ENCODE measurements around the gene WNT6. TPM values are rescaled to one million over a fixed set of nuclear protein-coding genes. Genes with fewer than 3 reads are reported as not detected.

Gene WNT6
- total RNA-seq, 1 experiment from 2014 or later, result not detected

- DNase-seq (ENCODE audit: extremely low read depth, low read depth), result no peak
These were observed 30.3 kb downstream of the WNT6 start for GRCh38 chr2:218889937-218890336.

DNA sequence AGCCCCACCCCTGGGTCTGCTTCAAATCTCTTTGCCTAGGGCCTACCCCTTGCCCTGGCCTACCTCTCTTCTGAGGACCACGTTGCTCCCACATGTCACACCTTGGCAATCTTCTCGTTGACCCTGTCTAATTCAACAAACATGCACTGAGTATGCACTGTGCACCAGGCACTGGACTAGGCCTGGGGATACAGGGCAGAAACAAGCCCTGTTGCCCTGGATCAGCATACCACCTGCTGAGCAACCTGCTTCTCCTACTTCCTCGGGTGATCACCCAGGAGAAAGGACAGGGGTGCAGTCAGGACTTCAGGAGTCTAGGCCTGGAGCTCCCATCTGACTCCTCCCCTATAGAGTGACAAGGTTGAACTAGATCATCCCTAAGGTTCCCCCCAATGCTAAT is 30.8 kb downstream of the WNT6 start:
- no peak for DNase-seq (ENCODE audit: extremely low read depth, low read depth)

DNA sequence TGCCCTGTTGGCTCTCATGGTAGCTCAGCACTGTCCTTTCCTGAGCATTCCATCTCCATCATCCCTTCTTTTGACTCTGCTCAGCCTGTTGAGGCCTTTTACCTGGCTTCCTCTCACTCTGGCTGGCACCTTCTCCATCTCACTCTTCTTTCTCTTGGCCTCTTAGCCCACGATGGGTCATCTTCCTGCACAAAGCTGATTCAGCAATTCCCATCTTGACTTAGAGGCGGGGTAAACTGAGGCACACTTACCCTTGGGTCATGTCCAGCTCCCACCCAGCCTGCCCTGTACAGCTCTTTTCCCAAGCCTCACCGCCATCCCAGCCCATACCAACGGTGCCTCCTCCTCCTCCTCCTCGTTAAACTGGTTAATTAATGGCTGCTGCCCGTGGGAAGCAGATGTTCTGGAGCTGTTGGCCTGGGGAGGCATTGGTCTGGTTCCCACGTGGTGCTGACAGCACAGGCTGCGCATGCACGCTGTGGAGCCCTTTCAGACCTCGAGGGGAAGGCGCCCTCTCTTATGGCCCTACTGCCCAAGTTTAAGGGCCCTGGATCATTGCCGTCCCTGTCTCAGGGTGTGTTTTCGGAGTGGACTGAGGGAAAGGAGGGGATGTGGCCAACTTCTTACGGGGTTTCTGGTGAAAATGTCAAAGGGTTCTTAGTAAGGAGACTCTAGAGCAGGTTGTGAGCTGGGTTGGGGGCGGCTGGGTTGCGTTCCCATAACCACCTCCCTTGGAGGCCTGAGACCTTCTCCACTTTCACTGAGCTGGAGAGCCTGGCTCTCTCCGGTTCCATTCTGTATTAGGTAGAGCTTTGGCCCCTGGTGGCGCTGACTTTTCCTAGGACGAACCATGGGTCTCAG is 31.9 kb downstream of the WNT6 start:
- DNase-seq (ENCODE audit: extremely low read depth, low read depth), result no peak

- peak; percentile 67 for DNase-seq (ENCODE audit: extremely low read depth, low read depth)
These were observed 33.2 kb downstream of the WNT6 start for GRCh38 chr2:218892693-218893348.

- no peak for DNase-seq (ENCODE audit: extremely low read depth, low read depth)
These were observed 33.9 kb downstream of the WNT6 start for GRCh38 chr2:218893349-218894150.

- no peak for DNase-seq (ENCODE audit: extremely low read depth, low read depth)
These were observed 34.7 kb downstream of the WNT6 start for GRCh38 chr2:218894151-218894879.

DNA sequence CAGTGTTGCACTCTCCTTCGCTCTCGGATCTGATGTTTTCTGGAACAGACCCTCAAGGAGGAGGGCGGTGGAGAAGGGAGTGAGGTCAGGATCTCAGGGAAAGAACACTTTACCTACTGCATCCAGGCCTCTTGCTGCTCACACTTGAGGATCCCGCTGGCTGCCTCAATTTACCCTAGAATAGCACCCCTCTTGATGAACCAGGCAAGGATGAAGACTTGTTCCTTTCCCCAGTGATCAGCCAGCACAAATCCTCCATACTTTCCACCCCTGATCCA is 35.2 kb downstream of the WNT6 start:
- no peak for DNase-seq (ENCODE audit: extremely low read depth, low read depth)

DNA sequence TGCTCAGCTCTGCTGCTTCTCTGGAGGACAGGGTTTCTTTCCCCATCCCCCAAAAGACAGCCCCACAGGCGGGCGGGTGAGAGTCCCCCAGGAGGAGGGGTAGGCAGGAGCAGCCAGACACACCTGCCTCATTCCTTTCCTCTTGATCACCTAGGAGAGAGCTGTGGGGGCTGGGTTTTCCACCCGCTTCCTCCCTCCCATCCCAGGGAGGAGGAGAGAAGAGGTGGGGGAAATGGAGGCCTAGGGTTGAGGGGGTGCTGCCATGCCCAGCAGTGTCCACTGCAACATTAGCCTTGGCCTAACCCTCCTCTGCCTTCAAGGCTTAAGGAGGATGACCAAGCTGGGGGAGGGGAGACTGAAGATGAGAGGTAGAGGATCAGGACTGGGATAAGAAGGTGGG is 35.7 kb downstream of the WNT6 start:
- no peak for DNase-seq (ENCODE audit: extremely low read depth, low read depth)

GRCh38 chr2:218895759-218896500 is 36.3 kb downstream of the WNT6 start:
- DNase-seq (ENCODE audit: extremely low read depth, low read depth), result no peak

DNA sequence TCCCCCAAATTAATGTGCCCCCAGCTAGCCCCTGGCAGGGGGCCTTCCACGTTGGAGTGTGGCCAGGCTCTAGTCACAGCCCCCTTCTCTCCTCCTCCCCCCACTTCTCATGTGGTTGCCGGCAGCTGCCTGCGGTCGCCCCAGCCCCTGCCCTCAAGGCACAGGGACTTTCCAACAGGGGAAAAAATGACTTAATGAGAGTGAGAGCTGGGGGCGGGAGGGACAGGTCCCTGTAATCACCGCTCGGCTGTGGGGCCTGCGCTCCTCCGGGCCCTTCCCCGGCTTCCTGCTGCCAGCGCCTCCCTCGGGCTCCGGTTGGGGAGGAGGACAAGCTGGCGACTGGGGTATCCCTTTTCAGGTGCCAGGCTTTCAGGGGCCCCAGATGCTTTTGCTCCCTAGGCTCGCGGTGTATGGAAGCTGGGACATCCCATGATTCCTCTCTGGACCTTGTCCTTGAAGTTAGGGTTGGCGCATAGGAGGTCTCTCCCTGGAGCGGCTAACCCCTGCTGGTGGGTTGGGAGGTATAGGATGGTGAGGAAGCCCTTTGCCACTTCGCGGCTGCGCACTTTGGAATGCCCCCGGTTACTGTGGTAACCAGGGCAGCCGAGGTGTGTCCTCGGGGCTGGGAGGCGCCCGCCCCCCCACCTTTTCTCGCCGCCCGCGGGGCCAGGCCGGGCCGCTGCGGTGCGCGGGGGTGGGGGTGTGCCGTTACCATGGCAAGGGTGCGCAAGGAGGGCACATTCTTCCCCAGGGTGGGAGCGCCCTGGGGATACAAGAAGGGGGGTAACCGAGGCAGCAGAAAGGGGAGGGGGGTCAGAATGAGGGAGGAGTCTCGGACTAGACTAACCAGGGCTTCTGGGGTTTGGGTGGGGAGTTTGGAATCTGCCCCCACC is 37.1 kb downstream of the WNT6 start:
- DNase-seq (ENCODE audit: extremely low read depth, low read depth), result no peak

DNA sequence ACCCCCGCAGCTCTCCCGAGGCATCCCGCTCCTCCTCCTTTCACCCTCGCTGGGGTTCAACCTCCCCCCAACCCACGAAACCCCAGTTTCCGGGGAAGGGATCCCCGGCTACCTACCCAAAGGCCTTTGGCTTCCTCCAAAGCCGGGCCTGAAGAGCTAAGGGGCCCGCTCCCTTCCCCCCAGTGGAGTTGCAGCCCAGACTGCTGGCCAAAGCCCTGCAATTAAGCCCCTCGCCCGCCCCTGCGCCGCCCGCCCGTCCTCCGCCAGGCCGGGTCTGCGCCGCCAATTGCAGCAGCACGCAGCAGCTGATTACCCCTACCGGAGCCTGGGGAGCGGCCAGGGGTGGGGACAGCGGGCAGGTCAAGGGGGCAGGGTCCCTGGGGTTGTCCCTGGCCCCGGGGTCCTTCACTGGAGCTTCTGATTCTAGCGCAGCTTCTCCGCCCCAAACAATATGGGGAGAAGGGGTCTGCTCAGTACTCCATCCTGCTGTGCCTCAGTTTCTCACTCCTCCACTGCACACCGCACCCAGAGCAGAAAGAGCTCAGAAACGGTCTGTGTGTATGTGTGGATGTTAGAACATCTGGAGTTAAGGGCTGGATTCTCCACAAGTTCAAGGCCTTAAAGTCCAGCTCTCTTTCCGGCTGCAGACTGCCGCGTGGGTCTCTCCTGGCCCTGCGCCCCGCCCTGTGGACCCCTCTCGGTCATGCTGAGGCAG is 37.9 kb downstream of the WNT6 start:
- no peak for DNase-seq (ENCODE audit: extremely low read depth, low read depth)

DNA sequence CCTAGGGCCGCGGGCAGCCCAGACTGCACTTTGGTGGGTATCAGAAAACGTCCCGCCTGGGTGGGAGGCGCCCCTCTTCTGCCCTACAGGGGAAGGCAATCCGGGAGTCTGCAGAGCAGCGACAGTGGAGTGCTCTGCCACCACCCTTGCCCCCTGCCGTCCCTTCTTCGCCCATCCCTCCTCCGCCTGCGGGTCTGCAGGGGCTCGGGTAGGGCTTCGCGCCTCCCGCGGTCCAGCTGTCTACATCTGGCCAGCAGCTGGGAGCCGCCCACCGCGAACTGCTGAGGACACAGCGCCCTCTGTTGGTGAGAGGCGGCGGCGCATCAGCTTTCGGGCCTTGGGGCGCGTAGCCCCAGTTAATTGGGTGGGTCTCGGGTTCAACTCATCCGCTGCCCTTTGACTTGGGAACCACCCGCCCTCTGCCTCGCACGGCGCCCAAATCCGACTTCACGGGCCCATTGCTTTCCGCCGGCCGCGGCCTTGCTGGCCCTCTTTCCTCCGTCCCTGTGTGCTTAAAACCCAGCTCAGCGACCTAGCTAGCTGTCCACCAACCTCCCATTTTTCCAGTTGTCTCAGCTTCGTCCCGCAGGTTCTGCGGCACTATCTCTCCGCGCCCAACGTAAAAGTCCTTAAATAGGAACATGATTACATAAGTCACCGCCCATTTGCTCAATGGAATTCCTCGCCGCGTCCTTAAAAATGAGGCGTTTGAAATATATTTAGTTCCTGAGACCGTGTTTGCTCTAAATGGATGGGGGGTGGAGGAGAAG is 38.7 kb downstream of the WNT6 start:
- peak; percentile 39 for DNase-seq (ENCODE audit: extremely low read depth, low read depth)

DNA sequence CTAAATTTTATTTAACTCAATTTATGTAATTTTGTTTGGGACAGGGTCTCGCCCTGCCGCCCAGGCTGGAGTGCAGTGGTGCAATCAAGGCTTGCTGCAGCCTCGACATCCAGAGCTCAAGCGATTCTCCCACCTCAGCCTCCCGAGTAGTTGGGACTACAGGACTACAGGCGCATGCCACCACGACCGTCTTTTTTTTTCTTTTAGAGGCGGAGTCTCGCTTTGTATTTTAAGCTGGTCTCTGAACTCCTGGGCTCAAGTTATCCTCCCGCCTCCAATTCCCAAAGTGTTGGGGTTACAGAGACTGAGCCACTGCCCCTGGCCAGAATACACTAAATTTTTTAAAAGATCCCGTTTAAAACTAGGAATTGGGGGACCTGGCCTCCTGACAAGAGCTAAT is 39.5 kb downstream of the WNT6 start:
- no peak for DNase-seq (ENCODE audit: extremely low read depth, low read depth)

DNA sequence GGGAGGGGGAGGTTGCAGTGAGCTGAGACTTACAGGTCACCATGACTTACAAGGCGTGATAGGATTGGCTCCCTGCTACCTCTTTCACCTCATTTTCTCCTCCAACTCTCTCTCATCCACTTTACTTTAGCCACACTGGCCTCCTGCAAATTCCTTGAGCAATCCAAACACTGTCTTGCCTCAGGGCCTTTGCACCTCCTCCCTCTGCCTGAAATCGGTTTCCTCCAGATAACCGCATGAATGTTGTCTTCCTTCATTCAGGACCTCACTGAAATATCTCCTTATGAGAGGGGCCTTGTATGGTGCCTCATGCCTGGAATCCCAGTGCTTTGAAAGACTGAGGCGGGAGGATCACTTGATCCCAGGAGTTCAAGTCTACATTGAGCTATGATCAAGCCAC is 42.8 kb downstream of the WNT6 start:
- no peak for DNase-seq (ENCODE audit: extremely low read depth, low read depth)

DNA sequence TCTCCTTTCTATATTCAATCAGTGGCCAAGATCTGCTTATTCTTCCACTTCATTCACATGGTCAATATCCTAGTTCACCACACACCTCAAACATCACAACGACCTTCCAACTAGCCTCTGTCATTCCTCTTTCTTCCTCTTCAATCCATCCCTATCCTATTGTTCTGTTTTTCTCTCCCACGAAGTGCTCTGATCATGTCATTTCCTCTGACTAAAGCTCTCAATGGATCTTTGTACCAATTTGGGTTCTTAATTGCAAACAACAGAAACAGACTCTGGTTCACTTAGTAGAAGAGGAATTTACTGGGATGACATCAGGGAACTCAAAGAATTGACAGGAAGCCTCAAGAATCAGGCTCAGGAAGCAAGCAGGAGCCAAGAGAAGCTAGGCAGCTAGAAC is 44.6 kb downstream of the WNT6 start:
- DNase-seq (ENCODE audit: extremely low read depth, low read depth), result no peak

DNA sequence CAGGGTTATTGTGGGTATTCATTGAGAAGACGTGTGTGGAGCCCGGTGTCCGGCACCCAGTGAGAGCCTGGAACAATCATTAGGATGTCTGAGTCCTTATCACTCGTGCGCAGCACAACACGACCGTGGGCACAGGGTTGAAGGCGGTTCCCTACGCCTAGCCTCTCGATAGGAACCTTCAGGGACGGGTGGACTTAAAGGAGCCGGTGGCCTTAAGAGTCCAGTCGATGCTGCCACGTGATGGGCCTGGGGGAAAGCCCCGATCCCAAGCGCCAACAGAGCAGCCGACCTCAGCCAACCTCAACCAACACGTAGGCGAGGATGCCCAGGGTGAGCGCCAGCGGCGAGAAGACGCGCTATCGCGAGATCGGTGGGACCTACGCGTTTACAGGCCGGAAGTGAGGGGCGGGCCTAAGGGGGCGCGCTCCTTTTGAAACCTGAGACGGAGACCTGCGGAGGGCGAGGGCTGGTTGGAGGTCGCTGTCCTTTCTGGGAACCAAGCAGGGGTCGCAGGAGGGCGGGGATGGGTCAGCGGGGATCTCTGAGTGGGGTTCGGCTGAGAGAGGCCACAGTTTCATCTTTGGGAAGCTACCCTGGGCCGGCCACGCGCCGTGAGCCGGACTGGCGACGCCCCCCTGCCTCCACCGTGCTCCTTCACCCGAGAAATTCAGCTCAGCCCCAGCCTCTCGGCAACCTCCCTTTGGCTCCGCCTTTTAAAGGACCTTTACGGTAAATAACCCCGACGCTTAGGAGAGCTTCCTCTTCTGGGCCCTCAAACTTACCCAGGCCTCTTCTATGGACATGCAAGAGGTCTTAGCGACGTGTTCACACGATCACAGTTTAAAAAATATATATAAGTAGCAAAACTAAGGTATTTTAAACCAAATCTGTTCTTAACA is 49.4 kb downstream of the WNT6 start:
- peak; percentile 92 for DNase-seq (ENCODE audit: extremely low read depth, low read depth)

DNA sequence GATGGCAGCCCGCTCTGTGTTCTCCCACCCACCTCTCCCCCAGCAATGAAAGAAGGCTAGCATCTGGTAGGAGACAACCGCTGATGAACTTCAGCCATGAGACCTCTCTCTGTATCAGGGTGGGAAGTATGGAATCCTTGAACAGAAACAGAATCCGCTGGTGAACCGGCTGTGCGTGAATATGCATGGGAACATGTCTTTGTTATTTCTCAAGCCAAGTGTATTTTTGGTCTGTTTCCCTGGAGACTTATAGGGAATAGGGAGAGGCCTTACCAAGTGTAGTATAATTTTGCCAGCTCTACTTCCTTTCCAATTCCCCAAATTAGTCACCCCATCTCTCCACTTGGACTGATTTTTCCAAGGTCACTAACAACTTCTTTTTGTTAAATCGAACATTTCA is 51.1 kb downstream of the WNT6 start:
- no peak for DNase-seq (ENCODE audit: extremely low read depth, low read depth)
